H1 (cell line): ENCODE results near the gene ARHGAP6. TPM values are rescaled to one million over a fixed set of nuclear protein-coding genes. Genes with fewer than 3 reads are reported as not detected.

Experiments used
- CTCF ChIA-PET: fragments of 300-600 bp; sonication (Branson Sonifier 250); formaldehyde crosslinking; loops from one replicate; lab custom pipeline; 2021; ENCODE audit not compliant: partially characterized antibody; lab: Charles Lee
- POLR2A ChIA-PET: fragments of 300-600 bp; sonication (Branson Sonifier 250); formaldehyde crosslinking; loops from one replicate; lab custom pipeline; 2021; ENCODE audit warnings: inconsistent platforms; ENCODE audit not compliant: partially characterized antibody; lab: Charles Lee
- DNase-seq, 2 experiments: peaks; one replicate each; pipeline versions ENCODE4 v3.0.0 to v3.0.0-alpha.2; 2010 to 2022; ENCODE audit warnings: low spot score in 2 of 2, low read depth in 1 of 2, mixed read lengths in 1 of 2
- FAIRE-seq: peaks from 2 replicates; lab custom pipeline; 2011; peaks lifted over from hg19 to GRCh38; lab: Jason Lieb, UNC
- H2AFZ ChIP-seq: 2 replicates; pipeline ENCODE4 v1.8.1; 2012; ENCODE audit warnings: low read length, inconsistent platforms
- H2AK5ac ChIP-seq: 2 replicates; pipeline ENCODE4 v1.6.1; 2013; ENCODE audit warnings: low read depth, low read length
- H2BK120ac ChIP-seq: replicated peaks from 2 replicates; pipeline ENCODE3; 2013; ENCODE audit warnings: low read depth, low read length, inconsistent platforms
- H2BK12ac ChIP-seq: 2 replicates; pipeline ENCODE4 v1.6.1; 2013; ENCODE audit warnings: low read depth, low read length
- H2BK15ac ChIP-seq: 2 replicates; pipeline ENCODE4 v1.6.1; 2013; ENCODE audit warnings: low read length
- H2BK20ac ChIP-seq: 2 replicates; pipeline ENCODE4 v1.6.1; 2013; ENCODE audit warnings: low read length
- H2BK5ac ChIP-seq: 2 replicates; pipeline ENCODE4 v1.6.1; 2013; ENCODE audit warnings: low read depth, low read length
- H3K14ac ChIP-seq: 2 replicates; pipeline ENCODE4 v1.6.1; 2013; ENCODE audit warnings: inconsistent platforms; ENCODE audit not compliant: insufficient read length
- H3K18ac ChIP-seq: 2 replicates; pipeline ENCODE4 v1.6.1; 2013; ENCODE audit warnings: low read length; ENCODE audit errors: extremely low read depth
- H3K23ac ChIP-seq: 2 replicates; pipeline ENCODE4 v1.6.1; 2013; ENCODE audit warnings: inconsistent platforms; ENCODE audit not compliant: insufficient read length
- H3K23me2 ChIP-seq: 2 replicates; pipeline ENCODE4 v1.6.1; 2013; ENCODE audit warnings: low read depth, low read length
- H3K27ac ChIP-seq: 2 replicates; pipeline ENCODE4 v1.6.1; 2011; ENCODE audit warnings: low read depth, low read length, inconsistent platforms
- H3K27me3 ChIP-seq, 4 experiments: replicated peaks in 1 of 4; 1 replicate in 1 of 4; 2 replicates in 3 of 4; pipeline versions ENCODE4 v1.6.1 to v1.8.1; 2011 to 2013; ENCODE audit warnings: low read length in 3 of 4, mild to moderate bottlenecking in 3 of 4, inconsistent platforms in 2 of 4, mixed read lengths in 2 of 4, moderate library complexity in 1 of 4; ENCODE audit not compliant: control insufficient read depth in 3 of 4, insufficient read depth in 3 of 4; ENCODE audit errors: extremely low read depth in 1 of 4
- H3K36me3 ChIP-seq, 4 experiments: 2 replicates each; pipeline versions ENCODE4 v1.6.1 to v1.8.1; 2011 to 2013; ENCODE audit warnings: mild to moderate bottlenecking in 4 of 4, low read length in 3 of 4, moderate library complexity in 2 of 4, control low read depth in 1 of 4, inconsistent platforms in 1 of 4; ENCODE audit not compliant: insufficient read depth in 4 of 4, control insufficient read depth in 2 of 4
- H3K4ac ChIP-seq: replicated peaks from 2 replicates; pipeline ENCODE3; 2013; ENCODE audit warnings: low read length, low read depth, mixed read lengths, inconsistent platforms; ENCODE audit not compliant: insufficient read length
- H3K4me1 ChIP-seq, 4 experiments: replicated peaks in 1 of 4; 1 replicate in 1 of 4; 2 replicates in 3 of 4; pipeline versions ENCODE4 v1.6.1 to v1.8.1; 2011 to 2013; ENCODE audit warnings: low read length in 3 of 4, inconsistent platforms in 2 of 4, mixed read lengths in 1 of 4; ENCODE audit not compliant: insufficient read depth in 4 of 4, control insufficient read depth in 3 of 4
- H3K4me2 ChIP-seq, 2 experiments: 2 replicates each; pipeline versions ENCODE4 v1.6.1 to v1.8.1; 2011 to 2013; ENCODE audit warnings: low read depth in 2 of 2, low read length in 2 of 2, control low read depth in 1 of 2, inconsistent platforms in 1 of 2, mild to moderate bottlenecking in 1 of 2; ENCODE audit not compliant: insufficient read depth in 1 of 2
- H3K4me3 ChIP-seq, 4 experiments: fragments of 200-600, 300-600 bp in 1 of 4; sonication (generic), shearing (Covaris generic), sonication (Bioruptor Twin) in 1 of 4; 2 replicates each; pipeline versions ENCODE4 v1.5.1 to v1.8.1; 2011 to 2016; ENCODE audit warnings: low read length in 4 of 4, low read depth in 3 of 4, control low read depth in 2 of 4, inconsistent platforms in 2 of 4, mild to moderate bottlenecking in 2 of 4, mixed read lengths in 1 of 4, moderate library complexity in 1 of 4; ENCODE audit not compliant: insufficient read depth in 2 of 4; ENCODE audit errors: extremely low read depth in 1 of 4
- H3K56ac ChIP-seq: replicated peaks from 2 replicates; pipeline ENCODE3; 2013; ENCODE audit warnings: low read depth, mild to moderate bottlenecking, mixed read lengths, low read length, inconsistent platforms; ENCODE audit not compliant: insufficient read length
- H3K79me1 ChIP-seq: 2 replicates; pipeline ENCODE4 v1.6.1; 2013; ENCODE audit warnings: low read depth, low read length, control low read depth
- H3K79me2 ChIP-seq, 2 experiments: 2 replicates each; pipeline versions ENCODE4 v1.6.1 to v1.8.1; 2012 to 2013; ENCODE audit warnings: low read length in 2 of 2, mild to moderate bottlenecking in 2 of 2, inconsistent platforms in 1 of 2; ENCODE audit not compliant: insufficient read depth in 2 of 2, control insufficient read depth in 1 of 2
- H3K9ac ChIP-seq, 4 experiments: replicated peaks in 1 of 4; 1 replicate in 1 of 4; 2 replicates in 3 of 4; pipeline versions ENCODE4 v1.6.1 to v1.8.1; 2011 to 2013; ENCODE audit warnings: low read depth in 3 of 4, low read length in 3 of 4, control low read depth in 2 of 4, mild to moderate bottlenecking in 2 of 4, moderate library complexity in 2 of 4, inconsistent platforms in 1 of 4; ENCODE audit errors: extremely low read depth in 1 of 4
- H3K9me3 ChIP-seq, 2 experiments: 2 replicates each; pipeline versions ENCODE4 v1.6.1 to v1.8.1; 2012 to 2013; ENCODE audit warnings: mild to moderate bottlenecking in 2 of 2, moderate library complexity in 2 of 2, control low read depth in 1 of 2, inconsistent platforms in 1 of 2, low read depth in 1 of 2, low read length in 1 of 2, mixed read lengths in 1 of 2; ENCODE audit not compliant: insufficient read depth in 2 of 2
- H4K20me1 ChIP-seq, 2 experiments: replicated peaks in 1 of 2; 2 replicates each; pipeline versions ENCODE3 to v1.8.1; 2011 to 2013; ENCODE audit warnings: inconsistent platforms in 2 of 2, low read length in 2 of 2, mild to moderate bottlenecking in 1 of 2; ENCODE audit not compliant: insufficient read depth in 2 of 2, control insufficient read depth in 1 of 2
- H4K5ac ChIP-seq: 2 replicates; pipeline ENCODE4 v1.6.1; 2013; ENCODE audit warnings: low read length, low read depth, mixed read lengths, inconsistent platforms; ENCODE audit not compliant: insufficient read length
- H4K8ac ChIP-seq: 2 replicates; pipeline ENCODE4 v1.8.0; 2013; ENCODE audit warnings: mild to moderate bottlenecking, moderate library complexity, low read length, inconsistent platforms; ENCODE audit not compliant: insufficient read depth; ENCODE audit errors: extremely low read depth
- H4K91ac ChIP-seq: replicated peaks from 2 replicates; pipeline ENCODE3; 2013; ENCODE audit warnings: low read length, mixed read lengths, inconsistent platforms; ENCODE audit not compliant: insufficient read length
- EZH2 ChIP-seq: fragments of 200-600 bp; sonication (generic); IDR thresholded peaks from 2 replicates; pipeline ENCODE4 v1.7.1; 2012; ENCODE audit warnings: low read depth, mild to moderate bottlenecking, moderate library complexity, low read length, inconsistent platforms; ENCODE audit not compliant: severe bottlenecking
- KDM4A ChIP-seq: IDR thresholded peaks from one replicate; pipeline ENCODE4 v1.7.1; 2012; ENCODE audit warnings: low read depth, mild to moderate bottlenecking, moderate library complexity, low read length, inconsistent platforms; ENCODE audit not compliant: severe bottlenecking
- SP2 ChIP-seq: IDR thresholded peaks from 2 replicates; pipeline ENCODE4 v1.6.1; 2012; ENCODE audit warnings: mild to moderate bottlenecking, low read length, inconsistent platforms
- SUZ12 ChIP-seq: fragments of 200-600 bp; sonication (generic); IDR thresholded peaks from 2 replicates; pipeline ENCODE4 v1.6.1; 2012; ENCODE audit warnings: mild to moderate bottlenecking, inconsistent platforms, low read length, moderate library complexity, mixed read lengths
- WGBS, 2 experiments: shearing (Covaris generic) in 1 of 2; methylation state at CpG; one replicate each; pipeline versions ENCODE4 v1.1.6 to v1.1.7; 2013 to 2015; ENCODE audit warnings: low lambda C conversion rate in 2 of 2, mixed read lengths in 2 of 2, inconsistent platforms in 1 of 2, low coverage in 1 of 2, missing lambda C conversion rate in 1 of 2; ENCODE audit not compliant: insufficient replicate concordance in 2 of 2, insufficient coverage in 1 of 2, insufficient read length in 1 of 2; ENCODE audit errors: extremely low coverage in 1 of 2, missing lambda C conversion rate in 1 of 2; 5-methylcytosine and 5-hydroxymethylcytosine counted together
- polyA plus RNA-seq, 7 experiments: library from polyadenylated mRNA; depleted of rRNA in 3 of 7; stranded (reverse) in 5 of 7; unstranded in 2 of 7; fragments of >200 nt in 5 of 7; fragments of 200-250 nt in 2 of 7; gene quantifications; 1 replicate in 5 of 7; 2 replicates in 1 of 7; 4 replicates in 1 of 7; pipeline versions ENCODE4 v1.2.1 to v1.2.3, GENCODE V29; 2011 to 2013; ENCODE audit warnings: missing spikeins in 2 of 7, mixed read lengths in 2 of 7
- total RNA-seq: library from RNA; stranded (reverse); fragmentation: NEBNext Ultra II Directional; extraction: Animal tissue kit (Norgen Biotek cat#: 25700); gene quantifications from 2 replicates; pipeline ENCODE4 v1.2.1, GENCODE V29; 2021

ARHGAP6 gene
- total and polyA plus RNA-seq, 2 of the 8 experiments (the other 6 are each of a cell fraction or from before 2014, with no cell fraction given) = 0.35 to 0.82 TPM

DNA sequence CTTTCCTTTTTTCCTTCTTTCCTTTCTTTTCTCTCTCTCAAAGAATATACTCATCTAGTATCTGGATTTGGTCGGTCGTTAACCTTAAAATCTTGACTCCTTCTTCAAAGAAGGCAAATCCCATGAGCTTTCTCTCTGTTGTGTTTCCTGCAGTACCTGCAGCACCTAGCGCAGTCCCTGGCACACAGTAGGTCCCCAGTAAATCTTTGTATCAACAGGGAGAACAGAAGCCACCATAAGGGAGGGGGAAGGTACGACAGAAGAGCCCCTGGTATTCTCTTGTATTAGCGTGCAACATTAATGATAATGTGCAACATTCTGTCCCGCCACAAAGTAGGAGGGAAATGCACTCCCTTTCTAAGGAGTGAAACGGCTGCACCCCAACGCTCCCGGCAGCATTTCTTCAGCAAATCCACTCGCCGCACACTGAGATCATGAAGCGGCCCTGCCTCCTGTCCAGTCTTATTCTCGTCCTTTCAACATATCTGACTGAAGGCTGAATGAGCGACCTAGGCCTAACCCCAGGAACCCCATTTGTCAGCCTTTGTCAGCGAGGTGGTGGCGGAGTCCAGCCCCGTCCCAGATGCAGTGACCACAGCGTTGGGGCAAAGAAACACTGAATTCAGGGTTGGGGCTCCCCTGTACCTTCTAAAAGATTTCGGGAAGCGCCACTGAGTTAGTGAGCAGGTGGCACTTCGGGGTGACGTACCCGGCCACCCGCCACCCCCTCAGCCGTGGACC, 238.8 kb downstream of the ARHGAP6 start:
- 19% methylated on average over 16 of the region's 25 CpGs; no CpG with 5 or more reads in 1 of the 2 experiments for WGBS, 2 experiments
- no peaks in the 10 kb centered on the region for H3K79me2 ChIP-seq
- H2BK15ac ChIP-seq = no peak overlapping the region
- H3K9me3 ChIP-seq = no peaks in the 10 kb centered on the region
- TF ChIP-seq SP2 (no peak), SUZ12 (peak; percentile 28; the same call in 1 of the 2 replicates), EZH2 (peak; percentile 30), KDM4A (peak; percentile 68)
- H3K23me2 ChIP-seq = peaks cover 2% of the 10 kb centered on the region; the same call in 1 of the 2 replicates
- no peaks in the 10 kb centered on the region for H3K4me1 ChIP-seq
- H4K91ac ChIP-seq = no peak overlapping the region
- no peak overlapping the region for H2BK5ac ChIP-seq
- H4K5ac ChIP-seq = no peak overlapping the region
- no peak overlapping the region for H2BK20ac ChIP-seq
- H3K23ac ChIP-seq = no peak overlapping the region
- H4K20me1 ChIP-seq = no peaks in the 10 kb centered on the region
- POLR2A ChIA-PET = no interaction called here
- H3K79me1 ChIP-seq = no peaks in the 10 kb centered on the region
- CTCF ChIA-PET = interaction anchor here (0.9 kb wide), 1 partner anchor 45 kb away, joined by 3 read pairs; no protein-coding TSS in a partner anchor
- no peak for FAIRE-seq
- peak in 1 of 2 experiments; percentile 39 for DNase-seq
- H2BK12ac ChIP-seq = no peak overlapping the region
- H3K56ac ChIP-seq = no peak overlapping the region
- no peak overlapping the region for H3K27ac ChIP-seq
- no peak overlapping the region for H2AFZ ChIP-seq
- H3K9ac ChIP-seq = no peak overlapping the region
- peaks cover 0 to 21% (median 14%) of the 10 kb centered on the region in 4 experiments; a peak in 6 of 7 replicates for H3K27me3 ChIP-seq
- H2BK120ac ChIP-seq = no peak overlapping the region
- H3K36me3 ChIP-seq = no peaks in the 10 kb centered on the region
- peak overlapping the region; percentile 74 for H3K4me2 ChIP-seq
- H3K4ac ChIP-seq = no peak overlapping the region
- H3K4me3 ChIP-seq = peak overlapping the region; percentile 35 to 67 (median 41)
- H3K14ac ChIP-seq = no peak overlapping the region
- no peak overlapping the region for H2AK5ac ChIP-seq
- no peak overlapping the region for H3K18ac ChIP-seq
- no peak overlapping the region for H4K8ac ChIP-seq
